Nephron progenitor cell (in vitro differentiated cells): ENCODE results near the gene CCDC57.

ENCODE experiments used
- DNase-seq: peaks from one replicate; pipeline ENCODE4 v3.0.0; 2021
- H3K27ac Mint-ChIP-seq: 2 replicates; pipeline ENCODE4 v1.8.0; 2021; ENCODE audit warnings: mild to moderate bottlenecking, moderate library complexity, mixed read lengths
- H3K27me3 Mint-ChIP-seq: 2 replicates; pipeline ENCODE4 v1.8.0; 2021; ENCODE audit warnings: mild to moderate bottlenecking, low read depth, mixed read lengths; ENCODE audit not compliant: poor library complexity
- H3K36me3 Mint-ChIP-seq: 2 replicates; pipeline ENCODE4 v1.8.0; 2021; ENCODE audit warnings: low read depth, mixed read lengths
- H3K4me1 Mint-ChIP-seq: 2 replicates; pipeline ENCODE4 v1.8.0; 2021; ENCODE audit warnings: mixed read lengths
- H3K4me3 Mint-ChIP-seq: 2 replicates; pipeline ENCODE4 v1.8.0; 2021; ENCODE audit warnings: mild to moderate bottlenecking, moderate library complexity, mixed read lengths
- H3K9me3 Mint-ChIP-seq: 2 replicates; pipeline ENCODE4 v1.8.0; 2021; ENCODE audit warnings: mild to moderate bottlenecking, moderate library complexity, mixed read lengths
- CTCF ChIP-seq: fragments of 200-600 bp; sonication (generic); IDR thresholded peaks from 2 replicates; pipeline ENCODE4 v1.5.0; 2021; ENCODE audit warnings: antibody characterized with exemption

CCDC57 gene

GRCh38 chr17:82105882-82106687, 106.6 kb downstream of the CCDC57 start:
- no peaks in the 10 kb centered on the region for H3K9me3 Mint-ChIP-seq
- H3K27me3 Mint-ChIP-seq, result no peaks in the 10 kb centered on the region
- H3K4me1 Mint-ChIP-seq, result peaks cover 74% of the 10 kb centered on the region
- H3K36me3 Mint-ChIP-seq, result peaks cover 20% of the 10 kb centered on the region
- H3K4me3 Mint-ChIP-seq, result peak overlapping the region; percentile 42
- TF ChIP-seq CTCF, result peak; percentile 22
- peak overlapping the region; percentile 95 for H3K27ac Mint-ChIP-seq
- DNase-seq, result peak; percentile 53

GRCh38 chr17:82105417-82105881, 107.2 kb downstream of the CCDC57 start:
- no peaks in the 10 kb centered on the region for H3K9me3 Mint-ChIP-seq
- no peak overlapping the region for H3K27ac Mint-ChIP-seq
- no peaks in the 10 kb centered on the region for H3K27me3 Mint-ChIP-seq
- H3K4me3 Mint-ChIP-seq, result no peak overlapping the region
- peaks cover 16% of the 10 kb centered on the region for H3K36me3 Mint-ChIP-seq
- DNase-seq, result no peak
- TF ChIP-seq CTCF, result no peak
- peaks cover 79% of the 10 kb centered on the region for H3K4me1 Mint-ChIP-seq

GRCh38 chr17:82104797-82105416, 107.7 kb downstream of the CCDC57 start:
- peaks cover 11% of the 10 kb centered on the region for H3K36me3 Mint-ChIP-seq
- H3K9me3 Mint-ChIP-seq, result no peaks in the 10 kb centered on the region
- H3K4me3 Mint-ChIP-seq, result no peak overlapping the region
- no peak for TF ChIP-seq CTCF
- H3K27ac Mint-ChIP-seq, result peak overlapping the region; percentile 39
- H3K27me3 Mint-ChIP-seq, result no peaks in the 10 kb centered on the region
- peaks cover 80% of the 10 kb centered on the region for H3K4me1 Mint-ChIP-seq
- no peak for DNase-seq

- TF ChIP-seq CTCF, result no peak
- Mint-ChIP-seq H3K36me3 (peaks cover 5% of the 10 kb centered on the region), H3K27me3 (no peaks in the 10 kb centered on the region), H3K9me3 (no peaks in the 10 kb centered on the region), H3K4me3 (peak overlapping the region; percentile 45), H3K27ac (peak overlapping the region; percentile 97), H3K4me1 (peaks cover 80% of the 10 kb centered on the region)
- peak; percentile 54 for DNase-seq
Measured at GRCh38 chr17:82103553-82104451, 108.8 kb downstream of the CCDC57 start.

- peak overlapping the region; percentile 22 for H3K27ac Mint-ChIP-seq
- peaks cover 64% of the 10 kb centered on the region for H3K4me1 Mint-ChIP-seq
- H3K27me3 Mint-ChIP-seq, result no peaks in the 10 kb centered on the region
- DNase-seq, result no peak
- H3K36me3 Mint-ChIP-seq, result no peaks in the 10 kb centered on the region
- no peak overlapping the region for H3K4me3 Mint-ChIP-seq
- TF ChIP-seq CTCF, result no peak
- H3K9me3 Mint-ChIP-seq, result no peaks in the 10 kb centered on the region
Measured at GRCh38 chr17:82101767-82102679, 110.6 kb downstream of the CCDC57 start.
